ENCODE measurements around the gene RGR.

DNA sequence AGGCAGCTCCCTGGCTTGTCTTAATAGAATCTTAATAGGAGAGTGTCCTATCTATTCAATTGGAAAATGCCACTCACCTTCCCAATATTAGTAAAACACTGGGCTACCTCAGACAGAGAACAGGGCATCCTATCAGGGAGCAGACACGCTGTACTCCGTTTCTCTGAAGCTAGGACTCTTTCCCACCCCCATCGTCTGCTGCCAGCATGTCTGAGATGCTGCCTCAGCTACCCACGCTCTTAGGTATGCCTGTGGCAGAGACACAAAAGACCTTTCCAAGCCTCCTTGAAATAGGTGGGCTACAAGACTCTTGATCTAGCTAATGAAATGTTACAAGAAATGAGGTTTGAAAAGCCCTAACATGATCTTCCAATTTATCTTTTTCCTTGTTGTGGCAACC lies 17.0 kb upstream of the RGR start:
- TF ChIP-seq, protein P1, sequence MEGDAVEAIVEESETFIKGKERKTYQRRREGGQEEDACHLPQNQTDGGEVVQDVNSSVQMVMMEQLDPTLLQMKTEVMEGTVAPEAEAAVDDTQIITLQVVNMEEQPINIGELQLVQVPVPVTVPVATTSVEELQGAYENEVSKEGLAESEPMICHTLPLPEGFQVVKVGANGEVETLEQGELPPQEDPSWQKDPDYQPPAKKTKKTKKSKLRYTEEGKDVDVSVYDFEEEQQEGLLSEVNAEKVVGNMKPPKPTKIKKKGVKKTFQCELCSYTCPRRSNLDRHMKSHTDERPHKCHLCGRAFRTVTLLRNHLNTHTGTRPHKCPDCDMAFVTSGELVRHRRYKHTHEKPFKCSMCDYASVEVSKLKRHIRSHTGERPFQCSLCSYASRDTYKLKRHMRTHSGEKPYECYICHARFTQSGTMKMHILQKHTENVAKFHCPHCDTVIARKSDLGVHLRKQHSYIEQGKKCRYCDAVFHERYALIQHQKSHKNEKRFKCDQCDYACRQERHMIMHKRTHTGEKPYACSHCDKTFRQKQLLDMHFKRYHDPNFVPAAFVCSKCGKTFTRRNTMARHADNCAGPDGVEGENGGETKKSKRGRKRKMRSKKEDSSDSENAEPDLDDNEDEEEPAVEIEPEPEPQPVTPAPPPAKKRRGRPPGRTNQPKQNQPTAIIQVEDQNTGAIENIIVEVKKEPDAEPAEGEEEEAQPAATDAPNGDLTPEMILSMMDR (IDR thresholded peaks at IDR 0.05) = no peak
- TF ChIP-seq POLR2A (IDR thresholded peaks at IDR 0.05) (no peak), POLR2AphosphoS5 (IDR thresholded peaks at IDR 0.05) (no peak), EP300 (IDR thresholded peaks at IDR 0.05) (no peak)

All from suprapubic skin (tissue), 4 donors.